ENCODE data around the gene UBTF.

The UBTF gene

GRCh38 chr17:44219616-44220212, at the start of gene UBTF:
UBTF (minus strand) TSS chr17:44219675; CDS start chr17:44218229, 1,446 bp downstream.
- DNase-seq (ENCODE audit: low read depth) = no peak

- no peak for DNase-seq (ENCODE audit: low read depth)
Observed at GRCh38 chr17:44268709-44269534, 49.4 kb upstream of the UBTF start.

- no peak for DNase-seq (ENCODE audit: low read depth)
Observed at GRCh38 chr17:44267818-44268490, 48.5 kb upstream of the UBTF start, which contains the start of gene SLC4A1. SLC4A1 (minus strand) TSS chr17:44268135; CDS start chr17:44262866, 5,269 bp downstream.

- no peak for DNase-seq (ENCODE audit: low read depth)
Observed at GRCh38 chr17:44267165-44267455, 47.6 kb upstream of the UBTF start.

- DNase-seq (ENCODE audit: low read depth) = no peak
Observed at GRCh38 chr17:44266402-44267164, 47.1 kb upstream of the UBTF start.

- DNase-seq (ENCODE audit: low read depth) = no peak
Observed at GRCh38 chr17:44263345-44263902, 43.9 kb upstream of the UBTF start.

GRCh38 chr17:44262654-44263225, 43.3 kb upstream of the UBTF start:
- no peak for DNase-seq (ENCODE audit: low read depth)

- DNase-seq (ENCODE audit: low read depth) = no peak
Observed at GRCh38 chr17:44260296-44260695, 40.8 kb upstream of the UBTF start.

GRCh38 chr17:44258811-44259351, 39.4 kb upstream of the UBTF start:
- DNase-seq (ENCODE audit: low read depth) = no peak

GRCh38 chr17:44257815-44258760, 38.6 kb upstream of the UBTF start:
- no peak for DNase-seq (ENCODE audit: low read depth)

- DNase-seq (ENCODE audit: low read depth) = no peak
Observed at GRCh38 chr17:44256671-44257070, 37.2 kb upstream of the UBTF start.

- DNase-seq (ENCODE audit: low read depth) = no peak
Observed at GRCh38 chr17:44255915-44256314, 36.4 kb upstream of the UBTF start.

- no peak for DNase-seq (ENCODE audit: low read depth)
Observed at GRCh38 chr17:44254361-44255095, 35.1 kb upstream of the UBTF start.

- DNase-seq (ENCODE audit: low read depth) = no peak
Observed at GRCh38 chr17:44253006-44253405, 33.5 kb upstream of the UBTF start.

- DNase-seq (ENCODE audit: low read depth) = no peak
Observed at GRCh38 chr17:44251062-44251461, 31.6 kb upstream of the UBTF start.

GRCh38 chr17:44249501-44250246, 30.2 kb upstream of the UBTF start:
- DNase-seq (ENCODE audit: low read depth) = no peak

- no peak for DNase-seq (ENCODE audit: low read depth)
Observed at GRCh38 chr17:44247876-44248736, 28.6 kb upstream of the UBTF start.

- no peak for DNase-seq (ENCODE audit: low read depth)
Observed at GRCh38 chr17:44247440-44247841, 28.0 kb upstream of the UBTF start.
